Measurements from ENCODE around the gene AATK. TPM values are rescaled to one million over a fixed set of nuclear protein-coding genes. Genes with fewer than 3 reads are reported as not detected.
"Not testable (repeated sequence)": the region's sequence is repeated elsewhere in the genome, so short reads cannot be mapped to it uniquely, and the experiment has no call there.

AATK gene
- total and polyA plus RNA-seq, 9 of the 15 experiments (the other 6 are each of a cell fraction or from before 2014, with no cell fraction given): 0.11 to 0.55 (median 0.38) TPM; not detected in 5

GRCh38 chr17:81154016-81154415 is 12.0 kb downstream of the AATK start:
- H3K9me3 ChIP-seq (replicated peaks; ENCODE audit: control insufficient read depth, insufficient read depth, low read depth, low read length); ATAC-seq; H2AFZ ChIP-seq (ENCODE audit: low read depth, low read length); H3K79me2 ChIP-seq (ENCODE audit: control insufficient read depth, insufficient read depth, low read length); H4K20me1 ChIP-seq (replicated peaks; ENCODE audit: control insufficient read depth, insufficient read depth, low read length); intact Hi-C loops (cut with micrococcal nuclease); H3K36me3 ChIP-seq (ENCODE audit: control insufficient read depth, insufficient read depth, low read length); H3K9me1 ChIP-seq (ENCODE audit: control insufficient read depth, insufficient read depth, low read length); H3K4me2 ChIP-seq (ENCODE audit: insufficient read depth, low read length); in situ Hi-C loops (cut with MboI); H3K27ac ChIP-seq (ENCODE audit: extremely low read depth, low read depth, low read length); DNase-seq (ENCODE audit: extremely low read depth in 1 of 4, low spot score in 3 of 4); BruUV-seq (replicated peaks); FAIRE-seq; H3K4me3 ChIP-seq; H3K9ac ChIP-seq (ENCODE audit: insufficient read depth in 1 of 2, low read depth in 2 of 2, low read length in 2 of 2): not testable (repeated sequence)
- POLR2A ChIA-PET: interaction anchor here (0.6 to 3.7 kb wide), 4 partner anchors 10 to 1450 kb away, joined by 3 to 15 read pairs (median 3); no protein-coding TSS in a partner anchor
- CTCF ChIA-PET (ENCODE audit: low intra/inter-chr PET ratio): interaction anchor here (0.6 kb wide), 1 partner anchor 35 kb away, joined by 3 read pairs; no protein-coding TSS in a partner anchor
- 34% methylated on average over 7 of the region's 9 CpGs for WGBS (ENCODE audit: insufficient coverage, low coverage, missing lambda C conversion rate)
- Histone ChIP-seq H3K27me3 (ENCODE audit: control insufficient read depth in 2 of 2, insufficient read depth in 2 of 2, low read length in 2 of 2) (peaks cover 25 to 62% of the 10 kb centered on the region in 2 experiments; a peak in 4 of 5 replicates), H3K4me1 (replicated peaks in 1 of 2; ENCODE audit: control insufficient read depth in 2 of 2, insufficient read depth in 2 of 2, low read length in 2 of 2) (peaks cover 6 to 34% of the 10 kb centered on the region in 2 experiments; a peak in 3 of 5 replicates)

GRCh38 chr17:81153340-81153803 is 12.6 kb downstream of the AATK start:
- Histone ChIP-seq H3K9me3 (replicated peaks; ENCODE audit: control insufficient read depth, insufficient read depth, low read depth, low read length) (no peaks in the 10 kb centered on the region), H3K9me1 (ENCODE audit: control insufficient read depth, insufficient read depth, low read length) (no peaks in the 10 kb centered on the region), H3K79me2 (ENCODE audit: control insufficient read depth, insufficient read depth, low read length) (no peaks in the 10 kb centered on the region), H3K27me3 (ENCODE audit: control insufficient read depth in 2 of 2, insufficient read depth in 2 of 2, low read length in 2 of 2) (peaks cover 24 to 62% of the 10 kb centered on the region in 2 experiments; a peak in 4 of 5 replicates), H3K36me3 (ENCODE audit: control insufficient read depth, insufficient read depth, low read length) (no peaks in the 10 kb centered on the region), H3K4me1 (replicated peaks in 1 of 2; ENCODE audit: control insufficient read depth in 2 of 2, insufficient read depth in 2 of 2, low read length in 2 of 2) (peaks cover 6 to 34% of the 10 kb centered on the region in 2 experiments; a peak in 3 of 5 replicates), H4K20me1 (replicated peaks; ENCODE audit: control insufficient read depth, insufficient read depth, low read length) (no peaks in the 10 kb centered on the region), H3K4me2 (ENCODE audit: insufficient read depth, low read length) (peak overlapping the region; percentile 75), H3K4me3 (no peak overlapping the region), H3K27ac (ENCODE audit: extremely low read depth, low read depth, low read length) (no peak overlapping the region; the same call in 2 of the 3 replicates), H3K9ac (ENCODE audit: insufficient read depth in 1 of 2, low read depth in 2 of 2, low read length in 2 of 2) (peak overlapping the region in 1 of 2 experiments; percentile 31; a peak in 1 of 4 replicates), H2AFZ (ENCODE audit: low read depth, low read length) (peak overlapping the region; percentile 66)
- peak; percentile 97 for FAIRE-seq
- peak; percentile 77 for ATAC-seq
- DNase-seq (ENCODE audit: extremely low read depth in 1 of 4, low spot score in 3 of 4): peak; percentile 66 to 79 (median 74)
- BruUV-seq (replicated peaks): no TSS peak
- WGBS (ENCODE audit: insufficient coverage, low coverage, missing lambda C conversion rate): 3% methylated on average over 17 of the region's 17 CpGs
- ChIA-PET POLR2A (interaction anchor here (0.8 to 3.7 kb wide), 4 partner anchors 10 to 26 kb away, joined by 3 to 15 read pairs (median 3); no protein-coding TSS in a partner anchor), CTCF (ENCODE audit: low intra/inter-chr PET ratio) (no interaction called here)
- intact Hi-C loops (cut with micrococcal nuclease): no loop called here
- in situ Hi-C loops (cut with MboI): no loop called here
- no peak for TF ChIP-seq RFX1 (IDR thresholded peaks at IDR 0.05)
- TF ChIP-seq ZFPM2 (CRISPR knock-in tag; IDR thresholded peaks at IDR 0.05): no peak
- no peak for TF ChIP-seq EZH2 (IDR thresholded peaks at IDR 0.05; ENCODE audit: borderline replicate concordance, low read depth, low read length)
- TF ChIP-seq CC2D1A (IDR thresholded peaks at IDR 0.05): no peak
- no peak for TF ChIP-seq ZNF224 (CRISPR knock-in tag; IDR thresholded peaks at IDR 0.05)
- TF ChIP-seq ZNF124 (CRISPR knock-in tag; IDR thresholded peaks at IDR 0.05): no peak
- no peak for TF ChIP-seq XRCC4 (IDR thresholded peaks at IDR 0.05; ENCODE audit: extremely low read depth, insufficient read depth, insufficient read length)
- peak in 1 of 2 experiments; percentile 39; a peak in 1 of 4 replicates for TF ChIP-seq TRIM24 (IDR thresholded peaks at IDR 0.05)
- TF ChIP-seq PRDM10 (IDR thresholded peaks at IDR 0.05; ENCODE audit: partially characterized antibody): no peak
- no peak for TF ChIP-seq SIX5 (IDR thresholded peaks at IDR 0.05; ENCODE audit: borderline replicate concordance in 1 of 2, insufficient read depth in 1 of 2, low read depth in 1 of 2, low read length in 2 of 2)
- no peak for TF ChIP-seq ILK (tag; IDR thresholded peaks at IDR 0.05; ENCODE audit: borderline replicate concordance, low read depth)
- TF ChIP-seq SRSF3 (IDR thresholded peaks at IDR 0.05; ENCODE audit: insufficient read depth, low read length): no peak
- no peak for TF ChIP-seq NR3C1 (CRISPR knock-in tag; IDR thresholded peaks at IDR 0.05)
